Naive thymus-derived CD8-positive, alpha-beta T cell (primary cell): Measurements from ENCODE around the gene IFITM2. TPM values are rescaled to one million over a fixed set of nuclear protein-coding genes. Genes with fewer than 3 reads are reported as not detected.

Experiments used
- ATAC-seq, 2 donors: fragments of 150-1000 bp; cut with Tn5 transposase in 1 of 2; sonication (Bioruptor Pico), chemical (Tn5 transposase) in 1 of 2; 1 replicate in 1 of 2; 2 replicates in 1 of 2; pipeline ENCODE4 v1.10.0; 2021; ENCODE audit warnings: mild to moderate bottlenecking in 2 of 2, moderate library complexity in 2 of 2
- POLR2A ChIA-PET: fragments of 350-600 bp; sonication (Branson Sonifier 250); formaldehyde crosslinking; loops from one replicate; lab custom pipeline; 2021; ENCODE audit warnings: antibody characterized with exemption; lab: Charles Lee
- DNase-seq, 10 donors: peaks; one replicate each; pipeline versions ENCODE4 v3.0.0 to v3.0.0-alpha.2; 2020 to 2022
- H3K27ac Mint-ChIP-seq, 10 donors: one replicate each; pipeline ENCODE4 v1.8.0; 2020 to 2022; ENCODE audit warnings: mild to moderate bottlenecking in 10 of 10, mixed read lengths in 10 of 10, moderate library complexity in 4 of 10, inconsistent platforms in 1 of 10
- H3K27me3 Mint-ChIP-seq, 5 donors: one replicate each; pipeline ENCODE4 v1.8.0; 2021 to 2022; ENCODE audit warnings: mixed read lengths in 5 of 5
- H3K36me3 Mint-ChIP-seq, 3 donors: one replicate each; pipeline ENCODE4 v1.8.0; 2020 to 2022; ENCODE audit warnings: mixed read lengths in 3 of 3, mild to moderate bottlenecking in 2 of 3, inconsistent platforms in 1 of 3
- H3K4me1 Mint-ChIP-seq, 4 donors: one replicate each; pipeline ENCODE4 v1.8.0; 2021 to 2022; ENCODE audit warnings: mixed read lengths in 4 of 4
- H3K4me3 Mint-ChIP-seq, 10 donors: one replicate each; pipeline ENCODE4 v1.8.0; 2020 to 2022; ENCODE audit warnings: mild to moderate bottlenecking in 10 of 10, mixed read lengths in 10 of 10, moderate library complexity in 6 of 10, inconsistent platforms in 1 of 10
- H3K9me3 Mint-ChIP-seq, 9 donors: one replicate each; pipeline ENCODE4 v1.8.0; 2020 to 2022; ENCODE audit warnings: mixed read lengths in 9 of 9, mild to moderate bottlenecking in 3 of 9, inconsistent platforms in 1 of 9, moderate library complexity in 1 of 9
- polyA plus RNA-seq, 3 donors: library from polyadenylated mRNA; unstranded; fragments of 300-500 nt; fragmentation: Illumina TruSeq; gene quantifications; one replicate each; pipeline ENCODE4 v1.2.3, GENCODE V29; 2021
- total RNA-seq, 8 experiments: library from RNA in 2 of 8; stranded (reverse) in 2 of 8; gene quantifications; one replicate each; pipeline ENCODE4 v1.2.3 and lab custom pipeline; 2021 to 2026

IFITM2 gene
- total and polyA plus RNA-seq, 5 experiments from 2014 or later = 115 to 2,732 (median 2,345) TPM

DNA sequence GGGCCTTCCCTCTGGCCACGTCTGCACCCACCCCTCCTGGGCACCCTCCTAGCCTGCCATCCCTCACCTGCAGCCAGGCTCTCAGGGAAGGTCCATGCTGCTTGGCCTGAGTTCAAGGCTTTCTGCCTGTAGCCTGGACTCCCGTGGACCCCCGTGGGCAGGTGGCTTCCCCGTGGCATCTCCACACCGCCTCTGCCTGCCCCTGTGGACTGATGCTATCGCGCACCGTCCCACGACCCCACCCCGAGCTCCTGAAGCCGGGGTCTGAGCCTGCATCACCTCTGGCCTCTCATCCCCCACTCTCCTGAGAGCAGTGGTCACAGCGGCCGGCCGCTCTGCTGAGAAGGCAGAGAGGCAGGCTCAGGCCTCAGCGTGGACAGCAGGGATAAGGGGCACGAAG is 12.8 kb upstream of the IFITM2 start:
- Mint-ChIP-seq H3K4me1 (peaks cover 24 to 50% (median 38%) of the 10 kb centered on the region in 4 donors), H3K36me3 (peaks cover 0 to 27% (median 5%) of the 10 kb centered on the region in 3 donors), H3K27ac (peak overlapping the region in 4 of 10 donors; percentile 35 to 78 (median 64)), H3K9me3 (no peaks in the 10 kb centered on the region), H3K27me3 (no peaks in the 10 kb centered on the region), H3K4me3 (no peak overlapping the region)
- ATAC-seq = no peak
- POLR2A ChIA-PET = interaction anchor here (0.6 to 20.1 kb wide), 7 partner anchors 7 to 68 kb away, joined by 3 to 863 read pairs (median 5); partner anchors contain the start of gene NLRP6
- no peak for DNase-seq

DNA sequence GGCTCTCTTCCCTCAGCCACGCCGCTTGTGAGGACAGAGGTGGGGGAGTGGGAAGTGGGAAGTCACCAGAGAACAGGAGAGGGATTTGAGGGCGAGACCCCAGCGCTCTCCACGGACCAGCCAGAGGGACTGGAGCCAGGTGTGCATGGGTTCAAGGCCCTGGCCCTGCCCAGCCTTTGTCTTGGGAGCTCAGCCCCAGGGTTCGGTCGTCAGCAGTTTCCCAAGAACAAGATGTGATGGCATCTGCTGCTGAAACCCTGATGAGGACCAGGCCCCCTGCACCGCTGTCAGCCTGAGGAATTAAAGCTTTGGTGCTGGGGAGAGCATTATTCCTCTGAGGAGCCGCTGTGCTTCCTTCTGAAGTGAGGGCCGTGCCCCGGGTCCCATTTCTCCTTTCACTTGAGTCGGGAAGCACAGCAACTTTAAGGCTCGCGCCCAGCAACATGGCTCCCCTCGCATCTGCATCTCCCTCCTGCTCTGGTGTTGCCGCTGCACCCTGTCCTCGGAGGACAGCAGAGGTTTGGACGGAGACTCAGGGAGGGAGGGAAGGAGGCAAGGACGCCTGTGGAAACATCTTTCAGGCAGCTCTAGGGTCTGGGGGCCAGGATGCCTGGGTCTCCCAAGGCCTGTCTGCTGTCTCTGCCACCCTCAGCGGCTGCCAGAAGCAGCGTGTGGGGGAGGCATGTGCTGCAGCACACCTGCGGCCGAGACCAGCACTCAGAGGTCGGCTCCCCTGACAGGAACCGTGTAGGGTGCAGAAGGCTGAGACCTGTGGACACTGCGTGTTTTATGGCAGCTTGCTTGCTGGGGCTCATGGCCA is 12.1 kb upstream of the IFITM2 start:
- peaks cover 24 to 51% (median 39%) of the 10 kb centered on the region in 4 donors for H3K4me1 Mint-ChIP-seq
- peak overlapping the region in 3 of 10 donors; percentile 44 to 66 (median 59) for H3K4me3 Mint-ChIP-seq
- H3K9me3 Mint-ChIP-seq = no peaks in the 10 kb centered on the region
- POLR2A ChIA-PET = interaction anchor here (0.6 to 20.1 kb wide), 8 partner anchors 8 to 67 kb away, joined by 3 to 863 read pairs (median 4); partner anchors contain the start of gene NLRP6
- no peak for ATAC-seq
- peaks cover 0 to 27% (median 5%) of the 10 kb centered on the region in 3 donors for H3K36me3 Mint-ChIP-seq
- DNase-seq = peak in 3 of 10 donors; percentile 10 to 47 (median 18)
- peak overlapping the region in 9 of 10 donors; percentile 19 to 83 (median 75) for H3K27ac Mint-ChIP-seq
- H3K27me3 Mint-ChIP-seq = no peaks in the 10 kb centered on the region

DNA sequence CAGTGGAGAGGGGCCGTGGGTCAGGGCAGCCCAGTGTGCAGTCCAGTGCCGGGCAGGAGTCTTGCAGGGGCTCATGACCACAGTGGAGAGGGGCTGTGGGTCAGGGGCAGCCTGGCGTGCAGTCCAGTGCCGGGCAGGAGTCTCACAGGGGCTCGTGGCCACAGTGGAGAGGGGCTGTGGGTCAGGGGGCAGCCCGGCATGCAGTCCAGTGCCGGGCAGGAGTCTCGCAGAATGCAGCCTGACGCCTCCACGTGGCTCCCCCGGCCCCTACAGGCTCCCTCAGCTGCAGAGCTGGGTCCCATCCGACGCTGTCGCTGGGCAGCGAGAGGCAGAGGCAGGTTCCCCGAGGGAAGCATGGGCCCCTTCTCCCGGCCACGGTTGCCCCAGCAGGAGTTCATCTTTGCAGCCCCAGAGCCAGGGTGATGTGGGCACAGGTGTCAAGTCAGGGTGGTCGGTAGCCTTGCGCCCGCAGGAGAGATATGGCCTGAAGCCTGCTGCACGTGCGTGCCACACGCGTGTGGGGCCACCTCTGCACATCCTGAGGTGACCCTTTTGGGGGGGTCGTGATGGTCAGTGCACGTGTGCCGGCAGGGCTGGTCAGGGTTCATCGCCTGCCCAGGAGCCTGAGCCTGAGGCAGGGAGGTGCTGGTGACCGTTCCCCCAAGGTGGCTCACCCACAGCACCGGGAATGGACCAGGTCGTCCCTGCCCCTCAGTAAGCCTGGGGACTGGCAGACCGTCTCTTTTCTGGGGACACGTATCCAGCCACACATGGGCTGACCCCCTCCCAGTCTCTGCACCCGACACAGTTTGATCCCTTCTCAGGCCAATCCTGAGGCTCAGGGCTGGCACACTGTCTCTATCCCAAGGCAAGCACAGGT is 11.2 kb upstream of the IFITM2 start:
- H3K36me3 Mint-ChIP-seq = peaks cover 0 to 21% (median 4%) of the 10 kb centered on the region in 3 donors
- H3K9me3 Mint-ChIP-seq = no peaks in the 10 kb centered on the region
- peaks cover 0 to 2% (median 0%) of the 10 kb centered on the region in 5 donors for H3K27me3 Mint-ChIP-seq
- H3K27ac Mint-ChIP-seq = peak overlapping the region; percentile 22 to 94 (median 79)
- H3K4me1 Mint-ChIP-seq = peaks cover 19 to 50% (median 39%) of the 10 kb centered on the region in 4 donors
- POLR2A ChIA-PET = interaction anchor here (0.7 to 20.1 kb wide), 5 partner anchors 8 to 52 kb away, joined by 3 to 863 read pairs (median 4); partner anchors contain the start of gene NLRP6
- ATAC-seq = no peak
- peak overlapping the region in 3 of 10 donors; percentile 41 to 66 (median 45) for H3K4me3 Mint-ChIP-seq
- peak in 3 of 10 donors; percentile 5 to 59 (median 18) for DNase-seq

DNA sequence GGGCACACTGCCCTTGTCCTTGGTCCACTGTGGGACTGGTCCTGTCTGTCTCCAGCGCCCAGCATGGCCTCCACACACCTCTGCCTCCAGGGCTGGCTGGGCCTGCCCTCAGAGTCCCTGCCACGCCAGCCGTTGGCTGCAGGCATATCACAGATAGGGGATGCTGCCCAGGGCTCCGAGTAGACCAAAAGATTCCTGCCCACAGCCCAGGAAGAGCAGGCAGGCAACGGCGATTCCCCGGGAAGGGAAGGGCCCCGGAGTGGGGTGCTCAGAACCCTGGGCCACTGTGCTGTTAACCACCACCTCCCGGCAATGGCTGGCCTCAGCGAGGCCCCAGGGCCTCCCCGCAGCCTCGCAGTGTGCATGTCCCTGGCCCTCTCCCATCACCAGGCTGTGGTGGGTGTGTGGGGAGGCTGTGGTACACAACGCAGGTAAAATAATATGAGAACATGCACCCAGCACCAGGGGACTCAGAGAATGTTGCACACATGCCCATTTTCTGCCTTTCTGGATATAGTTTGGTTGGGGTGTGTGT is 10.5 kb upstream of the IFITM2 start:
- Mint-ChIP-seq H3K9me3 (no peaks in the 10 kb centered on the region), H3K4me1 (peaks cover 19 to 48% (median 38%) of the 10 kb centered on the region in 4 donors), H3K36me3 (peaks cover 0 to 16% (median 2%) of the 10 kb centered on the region in 3 donors), H3K27me3 (peaks cover 0 to 2% (median 0%) of the 10 kb centered on the region in 5 donors), H3K4me3 (peak overlapping the region in 8 of 10 donors; percentile 12 to 80 (median 62)), H3K27ac (peak overlapping the region; percentile 70 to 94 (median 88))
- POLR2A ChIA-PET = interaction anchor here (1.0 to 11.2 kb wide), 5 partner anchors 8 to 46 kb away, joined by 4 to 122 read pairs (median 11); partner anchors contain the start of gene PGGHG
- peak; percentile 21 to 46 for ATAC-seq
- DNase-seq = peak in 4 of 10 donors; percentile 17 to 41 (median 24)

DNA sequence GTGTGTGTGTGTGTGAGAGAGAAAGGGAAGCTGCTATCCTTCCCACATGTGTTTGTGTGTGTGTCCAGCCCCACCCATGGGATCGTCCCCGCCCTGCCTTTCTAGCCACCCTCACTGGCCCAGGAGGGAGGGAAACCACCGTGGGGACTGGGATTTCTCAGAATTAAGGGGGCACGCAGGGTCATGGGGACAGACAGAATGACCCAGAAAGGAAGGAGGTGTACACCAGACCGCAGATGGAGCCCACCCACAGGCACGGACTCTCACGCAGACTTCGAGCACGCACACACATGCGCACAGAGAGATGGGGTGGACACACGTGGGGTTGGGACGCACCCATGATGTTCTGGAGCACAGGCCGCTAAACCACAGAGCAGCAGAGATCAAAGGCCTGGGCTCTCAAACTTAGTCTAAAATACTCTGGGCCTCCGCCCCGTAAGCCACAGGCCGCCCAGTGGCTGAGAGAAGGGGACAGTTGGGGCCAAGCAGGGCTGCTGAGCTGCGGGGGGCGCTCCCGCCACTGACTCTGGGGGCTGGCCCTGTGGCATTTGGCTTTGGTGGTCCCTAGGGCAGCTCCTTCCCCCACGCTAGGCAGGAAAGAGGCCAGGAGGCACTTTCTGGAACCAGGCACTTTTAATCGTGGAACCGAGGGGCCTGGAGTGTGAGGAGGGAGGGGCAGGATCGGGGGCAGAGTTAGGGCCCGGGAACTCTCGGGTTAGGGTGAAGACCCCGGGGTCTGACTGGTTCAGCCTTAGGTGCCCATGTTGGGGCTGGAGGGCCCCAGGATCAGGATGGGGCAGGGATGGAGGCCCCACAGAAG is 9.8 kb upstream of the IFITM2 start:
- peak; percentile 48 to 52 for ATAC-seq
- DNase-seq = peak in 5 of 10 donors; percentile 28 to 72 (median 45)
- Mint-ChIP-seq H3K4me1 (peaks cover 18 to 48% (median 41%) of the 10 kb centered on the region in 4 donors), H3K27ac (peak overlapping the region; percentile 70 to 94 (median 88)), H3K4me3 (peak overlapping the region in 8 of 10 donors; percentile 12 to 80 (median 67)), H3K9me3 (no peaks in the 10 kb centered on the region), H3K27me3 (peaks cover 0 to 2% (median 0%) of the 10 kb centered on the region in 5 donors), H3K36me3 (peaks cover 0 to 12% (median under 1%) of the 10 kb centered on the region in 3 donors)
- POLR2A ChIA-PET = interaction anchor here (0.7 to 11.2 kb wide), 7 partner anchors 8 to 88 kb away, joined by 3 to 122 read pairs (median 7); partner anchors contain the start of gene PGGHG

DNA sequence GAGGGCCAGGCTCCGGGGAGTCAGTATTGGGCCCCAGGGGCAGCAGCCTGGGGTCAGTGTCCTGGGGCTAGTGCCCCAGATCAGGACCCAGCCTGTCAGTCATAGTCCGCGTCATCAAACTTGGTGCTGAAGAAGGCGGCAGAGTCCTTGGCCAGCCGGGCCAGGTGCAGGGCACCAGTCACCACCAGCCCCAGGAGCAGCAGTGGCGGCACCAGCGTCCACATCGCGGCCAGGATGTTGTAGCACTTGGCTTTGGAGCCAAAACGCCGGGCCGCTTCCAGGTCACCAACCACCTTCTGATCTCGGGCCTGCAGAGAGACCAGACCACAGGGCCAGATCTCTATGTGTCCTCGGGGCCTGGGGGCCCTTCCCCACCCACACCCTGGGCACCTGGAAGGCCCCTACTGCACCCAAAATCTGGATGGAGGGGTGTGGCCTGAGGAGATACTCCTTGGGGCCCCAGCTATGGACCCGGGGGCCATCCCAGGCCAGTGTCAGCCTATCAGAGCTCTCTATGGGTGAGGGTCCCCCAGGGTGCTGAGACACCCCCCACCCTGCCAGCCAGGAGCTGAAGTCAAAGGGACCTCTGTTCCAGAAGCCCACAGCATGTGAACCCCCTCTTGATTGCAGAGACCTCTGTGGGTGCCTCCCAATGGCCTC is 9.1 kb upstream of the IFITM2 start:
- H3K9me3 Mint-ChIP-seq = no peaks in the 10 kb centered on the region
- ATAC-seq (peak in 1 of 2 donors; percentile 2), DNase-seq (peak in 3 of 10 donors; percentile 6 to 58 (median 17))
- H3K36me3 Mint-ChIP-seq = peaks cover 0 to 12% (median 0%) of the 10 kb centered on the region in 3 donors
- H3K4me3 Mint-ChIP-seq = peak overlapping the region in 8 of 10 donors; percentile 12 to 71 (median 26)
- peaks cover 0 to 2% (median 0%) of the 10 kb centered on the region in 5 donors for H3K27me3 Mint-ChIP-seq
- peak overlapping the region in 5 of 10 donors; percentile 49 to 91 (median 85) for H3K27ac Mint-ChIP-seq
- POLR2A ChIA-PET = interaction anchor here (0.6 to 11.2 kb wide), 13 partner anchors 9 to 209 kb away, joined by 3 to 122 read pairs (median 5); partner anchors contain the start of genes IFITM2, PGGHG and RNH1
- peaks cover 20 to 55% (median 49%) of the 10 kb centered on the region in 4 donors for H3K4me1 Mint-ChIP-seq

DNA sequence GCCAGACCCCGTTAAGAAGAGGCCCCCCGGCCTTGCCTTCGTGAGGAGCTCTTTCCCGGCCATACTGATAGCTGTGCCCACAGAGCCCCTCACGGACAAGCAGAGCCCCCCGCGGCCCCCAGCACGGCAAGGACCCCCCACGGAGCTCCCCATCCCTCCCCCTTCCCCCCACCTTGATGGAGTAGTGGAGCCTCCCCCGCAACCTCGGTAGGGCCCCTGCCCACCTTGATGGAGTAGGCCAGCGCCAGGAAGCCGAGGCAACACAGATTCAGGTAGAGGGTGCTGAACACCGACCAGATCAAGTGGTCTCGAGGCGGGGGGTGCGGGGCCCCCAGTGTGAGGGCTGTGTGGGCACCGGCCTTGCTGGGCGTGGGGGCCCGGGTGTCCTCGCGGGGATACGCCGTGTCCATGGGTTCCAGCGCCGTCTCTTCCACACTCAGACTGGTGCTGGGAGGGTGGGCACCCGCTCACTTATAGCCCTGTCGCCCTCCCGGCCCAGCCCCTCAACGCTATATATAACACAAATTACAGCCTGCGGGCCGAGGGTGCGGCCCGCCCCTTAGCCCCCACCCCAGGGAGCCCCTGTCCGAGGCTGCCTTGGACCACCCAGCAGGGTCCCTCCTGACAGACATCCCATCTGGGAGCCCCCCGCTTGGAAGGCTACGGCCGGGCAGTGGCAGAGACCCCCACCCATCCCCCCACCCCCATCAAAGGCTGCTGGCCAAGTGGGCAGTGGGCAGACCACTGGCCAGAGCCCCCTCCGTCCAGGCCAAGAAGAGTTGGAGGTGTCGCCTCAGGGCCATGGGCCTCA is 8.3 kb upstream of the IFITM2 start, which contains the start of gene IFITM5:
Gene IFITM5 (minus strand): TSS at position 446 of the 811 bp plus-strand sequence. CDS start 36 bp downstream, at position 410.
- peak in 2 of 10 donors; percentile 12 to 63 for DNase-seq
- Mint-ChIP-seq H3K27ac (peak within 1 kb of the TSS in 9 of 10 donors; percentile 38 to 91 (median 61)), H3K27me3 (peaks cover 0 to 2% (median 0%) of the 10 kb centered on the region in 5 donors), H3K36me3 (peaks cover 0 to 9% (median 0%) of the 10 kb centered on the region in 3 donors), H3K4me1 (peaks cover 20 to 60% (median 53%) of the 10 kb centered on the region in 4 donors), H3K9me3 (no peaks in the 10 kb centered on the region), H3K4me3 (peak within 1 kb of the TSS in 6 of 10 donors; percentile 12 to 48 (median 30))
- POLR2A ChIA-PET = interaction anchor here (0.6 to 11.2 kb wide), 14 partner anchors 8 to 208 kb away, joined by 3 to 122 read pairs (median 4); partner anchors contain the start of genes BET1L, IFITM2, PGGHG and RIC8A
- ATAC-seq = peak; percentile 4 to 15

DNA sequence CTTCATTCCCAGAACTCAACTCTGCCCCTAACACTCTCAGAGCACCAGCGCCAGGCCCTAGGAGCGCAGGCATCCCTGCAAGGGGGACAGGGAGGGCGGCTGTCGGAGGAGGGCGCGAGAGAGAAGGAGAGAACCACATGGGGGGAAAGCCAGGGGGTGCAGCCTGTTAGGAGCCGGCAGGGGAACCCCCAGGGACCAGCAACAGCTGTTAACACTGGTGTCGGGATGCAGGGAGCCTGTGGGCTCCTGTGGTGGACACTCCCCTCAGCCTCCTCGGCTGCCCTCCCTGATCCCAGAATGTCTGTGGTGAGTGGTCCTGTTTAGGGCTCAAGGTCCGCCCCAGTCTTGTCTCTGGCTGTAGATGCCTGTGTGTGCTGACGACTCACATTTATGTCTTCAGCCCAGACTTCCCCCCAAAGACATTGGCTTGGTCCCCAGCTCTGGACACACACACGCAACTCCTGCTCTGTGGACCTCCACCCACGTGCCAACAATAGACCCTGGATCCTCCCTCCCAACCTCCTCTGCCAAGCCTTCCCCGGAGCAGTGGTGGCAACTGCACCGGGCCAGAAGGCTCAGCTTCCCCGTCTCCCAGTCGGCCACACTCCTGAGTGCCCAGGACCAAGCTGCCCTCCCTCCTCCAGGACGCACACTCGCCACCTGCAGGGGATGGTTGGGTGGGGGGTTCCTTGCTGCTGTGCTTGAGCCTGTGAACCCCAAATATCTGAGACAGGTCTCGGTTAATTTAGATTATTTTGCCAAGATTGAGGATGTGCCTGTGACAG is 7.5 kb upstream of the IFITM2 start:
- Mint-ChIP-seq H3K27me3 (peaks cover 0 to 2% (median 0%) of the 10 kb centered on the region in 5 donors), H3K4me1 (peaks cover 18 to 62% (median 57%) of the 10 kb centered on the region in 4 donors), H3K9me3 (no peaks in the 10 kb centered on the region), H3K27ac (peak overlapping the region in 6 of 10 donors; percentile 38 to 81 (median 60)), H3K4me3 (peak overlapping the region in 4 of 10 donors; percentile 12 to 48 (median 45)), H3K36me3 (peaks cover 0 to under 1% (median 0%) of the 10 kb centered on the region in 3 donors)
- DNase-seq (peak in 5 of 10 donors; percentile 55 to 75 (median 57)), ATAC-seq (peak; percentile 19 to 53)
- POLR2A ChIA-PET = interaction anchor here (0.7 to 11.2 kb wide), 11 partner anchors 11 to 107 kb away, joined by 3 to 122 read pairs (median 3); partner anchors contain the start of genes BET1L, PGGHG and RIC8A
